Fibroblast of mammary gland (primary cell): ENCODE measurements around the gene CCL4.
"Not testable (repeated sequence)": the region's sequence is repeated elsewhere in the genome, so short reads cannot be mapped to it uniquely, and the experiment has no call there.

Experiments used
- DNase-seq: peaks from one replicate; pipeline ENCODE4 v3.0.0-alpha.2; 2010; ENCODE audit warnings: low read depth
- H3K4me3 ChIP-seq: 2 replicates; pipeline ENCODE4 v1.5.1; 2011; ENCODE audit warnings: low read depth, mild to moderate bottlenecking, low read length, moderate library complexity; ENCODE audit not compliant: control insufficient read depth
- CTCF ChIP-seq: conservative IDR thresholded peaks from 2 replicates; pipeline ENCODE4 v1.5.1; 2011; ENCODE audit warnings: low read depth, low read length, inconsistent platforms; ENCODE audit not compliant: control insufficient read depth, insufficient read depth

Gene CCL4

GRCh38 chr17:36103401-36103975 lies at the start of gene CCL4:
Gene CCL4, plus strand, starts transcription at chr17:36103827. Its CDS starts 79 bp downstream, at chr17:36103906.
- DNase-seq, H3K4me3 ChIP-seq: not testable (repeated sequence)

GRCh38 chr17:36055171-36055570 lies 48.5 kb upstream of the CCL4 start:
- no peak for TF ChIP-seq CTCF
- no peak overlapping the region for H3K4me3 ChIP-seq
- no peak for DNase-seq

GRCh38 chr17:36055921-36056520 lies 47.6 kb upstream of the CCL4 start:
- H3K4me3 ChIP-seq: no peak overlapping the region
- DNase-seq: no peak
- no peak for TF ChIP-seq CTCF

GRCh38 chr17:36057911-36058310 lies 45.7 kb upstream of the CCL4 start:
- TF ChIP-seq CTCF: no peak
- DNase-seq: no peak
- H3K4me3 ChIP-seq: no peak overlapping the region

GRCh38 chr17:36059406-36059805 lies 44.2 kb upstream of the CCL4 start:
- DNase-seq: no peak
- no peak overlapping the region for H3K4me3 ChIP-seq
- no peak for TF ChIP-seq CTCF

- H3K4me3 ChIP-seq: no peak overlapping the region
- no peak for TF ChIP-seq CTCF
- no peak for DNase-seq
Observed at GRCh38 chr17:36060816-36061215, 42.8 kb upstream of the CCL4 start.

- H3K4me3 ChIP-seq: no peak within 1 kb of the TSS
- DNase-seq: no peak
- TF ChIP-seq CTCF: no peak
Observed at GRCh38 chr17:36063786-36064541, 39.7 kb upstream of the CCL4 start, which contains the start of gene CCL18. Gene CCL18, plus strand, starts transcription at chr17:36064272. Its CDS starts 71 bp downstream, at chr17:36064343.
